ENCODE measurements around the gene C2orf15.

C2orf15 gene

GRCh38 chr2:99150706-99151105, 9.2 kb downstream of the C2orf15 start:
- no peak for TF ChIP-seq CTCF (IDR thresholded peaks at IDR 0.05; ENCODE audit: insufficient read depth, low read depth, low read length, missing control alignments)
- DNase-seq (ENCODE audit: low read depth) = no peak
- H3K4me3 ChIP-seq (ENCODE audit: low read length) = no peak overlapping the region

- H3K4me3 ChIP-seq (ENCODE audit: low read length) = no peak overlapping the region
- no peak for TF ChIP-seq CTCF (IDR thresholded peaks at IDR 0.05; ENCODE audit: insufficient read depth, low read depth, low read length, missing control alignments)
- no peak for DNase-seq (ENCODE audit: low read depth)
Observed at GRCh38 chr2:99152199-99152895, 10.8 kb downstream of the C2orf15 start.

GRCh38 chr2:99153921-99154604, 12.6 kb downstream of the C2orf15 start:
- TF ChIP-seq CTCF (IDR thresholded peaks at IDR 0.05; ENCODE audit: insufficient read depth, low read depth, low read length, missing control alignments) = no peak
- H3K4me3 ChIP-seq (ENCODE audit: low read length) = peak overlapping the region; percentile 90
- DNase-seq (ENCODE audit: low read depth) = no peak

- peak within 1 kb of the TSS; percentile 90 for H3K4me3 ChIP-seq (ENCODE audit: low read length)
Observed at GRCh38 chr2:99154643-99155536, 13.4 kb downstream of the C2orf15 start, which contains the start of the genes LIPT1 and TSGA10. LIPT1 (plus strand) TSS chr2:99154967; CDS start chr2:99161958, 6,991 bp downstream. TSGA10 (minus strand) TSS chr2:99154942; CDS start chr2:99109439, 45,503 bp downstream.

DNA sequence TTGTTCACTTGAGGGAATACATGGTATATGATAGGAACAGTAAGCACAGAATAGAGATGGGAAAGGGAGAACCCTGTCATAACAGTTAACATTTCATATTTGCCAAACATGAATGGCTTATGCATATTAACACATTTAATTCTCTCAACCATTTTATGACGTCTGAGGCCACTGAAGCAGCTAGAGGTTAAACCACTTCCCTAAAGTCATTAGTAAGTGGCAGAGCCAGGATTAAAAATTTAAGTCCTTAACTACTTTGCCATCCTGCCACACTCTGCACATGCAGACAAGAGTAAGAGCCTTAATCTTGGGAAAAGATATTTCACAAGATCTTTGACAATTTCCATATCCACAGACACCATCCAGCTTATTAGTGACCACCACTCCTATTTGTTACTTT, 15.4 kb downstream of the C2orf15 start:
- no peak for TF ChIP-seq CTCF (IDR thresholded peaks at IDR 0.05; ENCODE audit: insufficient read depth, low read depth, low read length, missing control alignments)
- no peak overlapping the region for H3K4me3 ChIP-seq (ENCODE audit: low read length)
- no peak for DNase-seq (ENCODE audit: low read depth)

More at GRCh38 chr2:99154643-99155536, 13.4 kb downstream of the C2orf15 start, which contains the start of the genes LIPT1 and TSGA10:
- DNase-seq (ENCODE audit: low read depth) = peak; percentile 90
- peak; percentile 25 for TF ChIP-seq CTCF (IDR thresholded peaks at IDR 0.05; ENCODE audit: insufficient read depth, low read depth, low read length, missing control alignments)

DNA sequence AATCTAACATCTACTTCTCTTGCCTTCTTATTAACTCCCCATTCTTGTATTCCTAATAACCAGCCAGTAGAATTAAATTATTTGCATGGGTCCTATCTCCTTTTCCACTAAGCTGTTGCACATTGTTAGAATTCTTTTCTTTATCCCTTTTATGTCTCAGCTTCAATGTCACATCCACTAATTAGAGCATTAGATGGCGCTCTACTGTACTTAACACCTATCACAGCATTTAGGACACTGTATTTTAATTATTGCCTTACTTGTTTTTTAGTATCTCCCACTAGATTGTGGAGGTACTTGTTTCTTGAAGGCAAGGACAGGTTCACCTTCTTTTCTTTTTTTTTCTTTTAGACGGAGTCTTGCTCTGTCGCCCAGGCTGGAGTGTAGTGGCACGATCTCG, 17.1 kb downstream of the C2orf15 start:
- no peak overlapping the region for H3K4me3 ChIP-seq (ENCODE audit: low read length)
- DNase-seq (ENCODE audit: low read depth) = no peak
- no peak for TF ChIP-seq CTCF (IDR thresholded peaks at IDR 0.05; ENCODE audit: insufficient read depth, low read depth, low read length, missing control alignments)
